HCT116 (cell line): ENCODE measurements around the gene ARL5B. TPM values are rescaled to one million over a fixed set of nuclear protein-coding genes. Genes with fewer than 3 reads are reported as not detected.

Experiments used
- ATAC-seq: fragments of 200-7000 bp; cut with Tn5 transposase; 2 replicates; pipeline ENCODE4 v1.9.1; 2020; ENCODE audit warnings: mild to moderate bottlenecking, moderate library complexity
- BruUV-seq: library from RNA; stranded (reverse); fragments of 400-500 nt; replicated peaks from 2 replicates; lab custom pipeline; 2021; lab: Mats Ljungman, UMichigan
- CTCF ChIA-PET: fragments of 300-600 bp; sonication (Branson Sonifier 250); formaldehyde crosslinking; loops from one replicate; lab custom pipeline; 2021; ENCODE audit warnings: antibody characterized with exemption; lab: Charles Lee
- POLR2A ChIA-PET: fragments of 300-600, 350-600 bp; sonication (Branson Sonifier 250); formaldehyde crosslinking; loops from one replicate; lab custom pipeline; 2021; ENCODE audit warnings: antibody characterized with exemption; lab: Charles Lee
- RAD21 ChIA-PET, 2 experiments: fragments of 300-600 bp; sonication (Branson Sonifier 250); formaldehyde crosslinking; loops; one replicate each; lab custom pipeline; 2023; ENCODE audit warnings: low total read pairs in 2 of 2; ENCODE audit not compliant: uncharacterized antibody in 2 of 2, unreplicated experiment in 2 of 2, low non-redundant PET in 1 of 2; lab: Charles Lee
- DNase-seq: peaks from one replicate; pipeline ENCODE4 v3.0.0-alpha.2; 2010; ENCODE audit warnings: low read depth, low spot score
- H2AFZ ChIP-seq: fragments of 200-600 bp; shearing (Covaris generic), sonication (generic); 2 replicates; pipeline ENCODE4 v1.6.1; 2017; ENCODE audit warnings: low read depth, mixed run types, mixed read lengths, antibody characterized with exemption, low read length; ENCODE audit not compliant: poor library complexity, severe bottlenecking
- H3K27ac ChIP-seq: 2 replicates; pipeline ENCODE4 v1.5.1; 2012; ENCODE audit warnings: low read depth, low read length
- H3K27me3 ChIP-seq: fragments of 200-600 bp; sonication (generic); 2 replicates; pipeline ENCODE4 v1.6.1; 2016; ENCODE audit warnings: mixed run types, low read length, mixed read lengths; ENCODE audit not compliant: insufficient read depth
- H3K36me3 ChIP-seq, 2 experiments: fragments of 200-500 bp in 1 of 2; fragments of 200-600 bp in 1 of 2; sonication (Bioruptor generic) in 1 of 2; sonication (generic) in 1 of 2; 2 replicates each; pipeline versions ENCODE4 v1.5.1 to v1.6.1; 2014 to 2016; ENCODE audit warnings: low read length in 2 of 2, inconsistent platforms in 1 of 2, mixed read lengths in 1 of 2, mixed run types in 1 of 2; ENCODE audit not compliant: insufficient read depth in 2 of 2, control insufficient read depth in 1 of 2
- H3K4me1 ChIP-seq, 2 experiments: fragments of 200-600 bp in 1 of 2; sonication (generic) in 1 of 2; 2 replicates each; pipeline versions ENCODE4 v1.5.1 to v1.6.1; 2012 to 2017; ENCODE audit warnings: low read length in 2 of 2, inconsistent platforms in 1 of 2, mild to moderate bottlenecking in 1 of 2, mixed read lengths in 1 of 2, mixed run types in 1 of 2, moderate library complexity in 1 of 2; ENCODE audit not compliant: insufficient read depth in 2 of 2, control insufficient read depth in 1 of 2
- H3K4me2 ChIP-seq: fragments of 200-600 bp; sonication (generic); 2 replicates; pipeline ENCODE4 v1.6.1; 2017; ENCODE audit warnings: mixed run types, low read length, mixed read lengths
- H3K4me3 ChIP-seq, 2 experiments: fragments of 200-600 bp in 1 of 2; sonication (generic) in 1 of 2; replicated peaks in 1 of 2; 2 replicates each; pipeline ENCODE4 v1.5.1; 2011 to 2016; ENCODE audit warnings: low read length in 2 of 2, control low read depth in 1 of 2, low read depth in 1 of 2, mild to moderate bottlenecking in 1 of 2, mixed read lengths in 1 of 2, mixed run types in 1 of 2
- H3K79me2 ChIP-seq: fragments of 200-600 bp; sonication (generic); 2 replicates; pipeline ENCODE4 v1.6.1; 2017; ENCODE audit warnings: mild to moderate bottlenecking, mixed run types, low read length, moderate library complexity, mixed read lengths; ENCODE audit not compliant: insufficient read depth
- H3K9ac ChIP-seq: fragments of 200-600 bp; sonication (generic); 2 replicates; pipeline ENCODE4 v1.6.1; 2016; ENCODE audit warnings: low read length, mixed read lengths
- H3K9me2 ChIP-seq: fragments of 200-600 bp; sonication (generic), shearing (Covaris generic); 2 replicates; pipeline ENCODE4 v1.6.1; 2017; ENCODE audit warnings: mixed run types, mild to moderate bottlenecking, moderate library complexity; ENCODE audit not compliant: insufficient read depth
- H3K9me3 ChIP-seq, 2 experiments: fragments of 200-500 bp in 1 of 2; fragments of 200-600 bp in 1 of 2; sonication (Bioruptor generic) in 1 of 2; sonication (generic) in 1 of 2; 2 replicates each; pipeline ENCODE4 v1.6.1; 2014 to 2017; ENCODE audit warnings: low read length in 2 of 2, mixed read lengths in 2 of 2, inconsistent platforms in 1 of 2, low read depth in 1 of 2, mild to moderate bottlenecking in 1 of 2, mixed run types in 1 of 2, moderate library complexity in 1 of 2; ENCODE audit not compliant: control insufficient read depth in 1 of 2, insufficient read depth in 1 of 2
- H4K20me1 ChIP-seq: fragments of 200-600 bp; sonication (generic), shearing (Covaris generic); 2 replicates; pipeline ENCODE4 v1.6.1; 2017; ENCODE audit warnings: mixed run types, mild to moderate bottlenecking, moderate library complexity; ENCODE audit not compliant: insufficient read depth
- CBX3 ChIP-seq: IDR thresholded peaks from 2 replicates; pipeline ENCODE4 v1.6.1; 2012; ENCODE audit warnings: low read depth
- EGR1 ChIP-seq: IDR thresholded peaks from 2 replicates; pipeline ENCODE4 v1.6.1; 2012; ENCODE audit warnings: low read depth
- ELF1 ChIP-seq: IDR thresholded peaks from 2 replicates; pipeline ENCODE4 v1.6.1; 2012; ENCODE audit warnings: low read depth, borderline replicate concordance
- EZH2 ChIP-seq: fragments of 200-600 bp; sonication (generic); IDR thresholded peaks from 2 replicates; pipeline ENCODE4 v1.6.1; 2017; ENCODE audit warnings: antibody characterized with exemption, mixed run types
- EZH2phosphoT487 ChIP-seq: fragments of 200-600 bp; IDR thresholded peaks from 2 replicates; pipeline ENCODE4 v1.6.1; 2018; ENCODE audit warnings: antibody characterized with exemption, borderline replicate concordance
- FOSL1 ChIP-seq: IDR thresholded peaks from 2 replicates; pipeline ENCODE4 v1.6.1; 2012; ENCODE audit warnings: low read depth
- JUND ChIP-seq: IDR thresholded peaks from 2 replicates; pipeline ENCODE4 v1.6.1; 2012
- POLR2AphosphoS5 ChIP-seq: IDR thresholded peaks from 2 replicates; pipeline ENCODE4 v1.6.1; 2011; ENCODE audit warnings: mild to moderate bottlenecking, low read depth, low read length, moderate library complexity
- REST ChIP-seq: IDR thresholded peaks from 2 replicates; pipeline ENCODE4 v1.6.1; 2012; ENCODE audit warnings: low read depth
- SIN3A ChIP-seq: IDR thresholded peaks from 2 replicates; pipeline ENCODE4 v1.6.1; 2012; ENCODE audit warnings: low read depth
- SRF ChIP-seq: IDR thresholded peaks from 2 replicates; pipeline ENCODE4 v1.6.1; 2012; ENCODE audit warnings: low read depth
- TCF7L2 ChIP-seq: IDR thresholded peaks from 2 replicates; pipeline ENCODE4 v1.7.0; 2011; ENCODE audit warnings: borderline replicate concordance, inconsistent platforms; ENCODE audit not compliant: insufficient read depth, insufficient read length; ENCODE audit errors: extremely low read depth
- YY1 ChIP-seq: IDR thresholded peaks from 2 replicates; pipeline ENCODE4 v1.6.1; 2011; ENCODE audit warnings: low read length, low read depth, moderate library complexity, mild to moderate bottlenecking; ENCODE audit not compliant: insufficient replicate concordance; ENCODE audit errors: extremely low read depth
- ZFX ChIP-seq: fragments of 450-650 bp; IDR thresholded peaks from 2 replicates; pipeline ENCODE4 v1.6.1; 2017
- ZNF274 ChIP-seq: fragments of 200-500 bp; sonication (Bioruptor generic); IDR thresholded peaks from 2 replicates; pipeline ENCODE4 v1.6.1; 2014; ENCODE audit warnings: mild to moderate bottlenecking, low read depth, low read length, inconsistent platforms
- intact Hi-C: fragments of 100-400 bp; cut with micrococcal nuclease; formaldehyde crosslinking; loops from 2 replicates; pipeline ENCODE4 v1.10.0; 2022
- total RNA-seq: library from RNA; stranded (reverse); gene quantifications from one replicate; pipeline ENCODE4 v1.2.1, GENCODE V29; 2021; ENCODE audit not compliant: unreplicated experiment
- TF ChIP-seq, protein P1 (sequence below): IDR thresholded peaks from 2 replicates; pipeline ENCODE4 v1.6.1; 2012

The ARL5B gene
- total RNA-seq, 1 experiment from 2014 or later: 21.1 TPM

- Histone ChIP-seq H3K4me2 (no peak overlapping the region), H3K4me3 (no peak overlapping the region), H3K27ac (no peak overlapping the region), H4K20me1 (no peaks in the 10 kb centered on the region), H3K27me3 (no peaks in the 10 kb centered on the region), H3K36me3 (no peaks in the 10 kb centered on the region), H3K9ac (no peak overlapping the region), H3K9me3 (no peaks in the 10 kb centered on the region), H3K4me1 (peaks cover 4 to 28% of the 10 kb centered on the region in 2 experiments; a peak in 3 of 4 replicates), H2AFZ (no peak overlapping the region), H3K79me2 (no peaks in the 10 kb centered on the region), H3K9me2 (no peaks in the 10 kb centered on the region)
- POLR2A ChIA-PET: no interaction called here
- RAD21 ChIA-PET: no interaction called here
- ATAC-seq (no peak), DNase-seq (no peak)
- no peak for TF ChIP-seq EGR1
- TF ChIP-seq, protein P1, sequence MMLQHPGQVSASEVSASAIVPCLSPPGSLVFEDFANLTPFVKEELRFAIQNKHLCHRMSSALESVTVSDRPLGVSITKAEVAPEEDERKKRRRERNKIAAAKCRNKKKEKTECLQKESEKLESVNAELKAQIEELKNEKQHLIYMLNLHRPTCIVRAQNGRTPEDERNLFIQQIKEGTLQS: no peak
- TF ChIP-seq POLR2AphosphoS5: no peak
- no peak for TF ChIP-seq SIN3A
- no peak for TF ChIP-seq EZH2phosphoT487
- TF ChIP-seq YY1: no peak
- TF ChIP-seq ZFX: no peak
- TF ChIP-seq REST: no peak
- no peak for TF ChIP-seq TCF7L2
- TF ChIP-seq CBX3: no peak
- no peak for TF ChIP-seq ZNF274
- no peak for TF ChIP-seq EZH2
- no peak for TF ChIP-seq FOSL1
- no peak for TF ChIP-seq ELF1
- TF ChIP-seq JUND: no peak
- TF ChIP-seq SRF: no peak
- intact Hi-C loops: no loop called here
- CTCF ChIA-PET: no interaction called here
- no TSS peak for BruUV-seq
These were observed 28.5 kb downstream of the ARL5B start for GRCh38 chr10:18687706-18688105.
